Nephron progenitor cell (in vitro differentiated cells): ENCODE data around the gene RPS6KA2.

Experiments used
- DNase-seq: peaks from one replicate; pipeline ENCODE4 v3.0.0; 2021
- H3K27ac Mint-ChIP-seq: 2 replicates; pipeline ENCODE4 v1.8.0; 2021; ENCODE audit warnings: mild to moderate bottlenecking, moderate library complexity, mixed read lengths
- H3K27me3 Mint-ChIP-seq: 2 replicates; pipeline ENCODE4 v1.8.0; 2021; ENCODE audit warnings: mild to moderate bottlenecking, low read depth, mixed read lengths; ENCODE audit not compliant: poor library complexity
- H3K36me3 Mint-ChIP-seq: 2 replicates; pipeline ENCODE4 v1.8.0; 2021; ENCODE audit warnings: low read depth, mixed read lengths
- H3K4me1 Mint-ChIP-seq: 2 replicates; pipeline ENCODE4 v1.8.0; 2021; ENCODE audit warnings: mixed read lengths
- H3K4me3 Mint-ChIP-seq: 2 replicates; pipeline ENCODE4 v1.8.0; 2021; ENCODE audit warnings: mild to moderate bottlenecking, moderate library complexity, mixed read lengths
- H3K9me3 Mint-ChIP-seq: 2 replicates; pipeline ENCODE4 v1.8.0; 2021; ENCODE audit warnings: mild to moderate bottlenecking, moderate library complexity, mixed read lengths
- TF ChIP-seq, protein P1 (sequence below): fragments of 200-600 bp; sonication (generic); IDR thresholded peaks from 2 replicates; pipeline ENCODE4 v1.5.0; 2021; ENCODE audit warnings: antibody characterized with exemption

RPS6KA2 gene

DNA sequence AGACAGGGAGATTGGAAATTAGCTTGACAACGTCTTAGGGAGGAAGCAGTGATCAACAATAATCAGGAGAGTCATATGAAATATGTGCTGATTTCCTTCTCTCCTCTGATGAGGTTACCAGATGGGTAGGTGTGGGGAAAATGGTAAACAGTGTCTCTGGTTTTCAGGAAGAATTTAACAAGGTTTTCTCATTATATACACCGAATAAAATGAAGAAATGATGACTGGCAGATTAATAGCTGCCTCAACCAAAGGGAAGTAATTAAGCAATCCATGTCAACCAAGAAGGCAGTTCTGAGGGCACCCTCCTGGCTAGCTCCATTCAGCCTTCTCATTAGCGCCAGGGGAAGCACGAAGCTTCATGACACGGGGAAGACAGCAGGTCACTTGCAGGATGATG lies 27.8 kb downstream of the RPS6KA2 start:
- Mint-ChIP-seq H3K36me3 (peaks cover 10% of the 10 kb centered on the region), H3K4me3 (no peak overlapping the region), H3K27ac (no peak overlapping the region), H3K27me3 (peaks cover 9% of the 10 kb centered on the region), H3K9me3 (no peaks in the 10 kb centered on the region), H3K4me1 (peaks cover 21% of the 10 kb centered on the region)
- no peak for DNase-seq
- TF ChIP-seq, protein P1, sequence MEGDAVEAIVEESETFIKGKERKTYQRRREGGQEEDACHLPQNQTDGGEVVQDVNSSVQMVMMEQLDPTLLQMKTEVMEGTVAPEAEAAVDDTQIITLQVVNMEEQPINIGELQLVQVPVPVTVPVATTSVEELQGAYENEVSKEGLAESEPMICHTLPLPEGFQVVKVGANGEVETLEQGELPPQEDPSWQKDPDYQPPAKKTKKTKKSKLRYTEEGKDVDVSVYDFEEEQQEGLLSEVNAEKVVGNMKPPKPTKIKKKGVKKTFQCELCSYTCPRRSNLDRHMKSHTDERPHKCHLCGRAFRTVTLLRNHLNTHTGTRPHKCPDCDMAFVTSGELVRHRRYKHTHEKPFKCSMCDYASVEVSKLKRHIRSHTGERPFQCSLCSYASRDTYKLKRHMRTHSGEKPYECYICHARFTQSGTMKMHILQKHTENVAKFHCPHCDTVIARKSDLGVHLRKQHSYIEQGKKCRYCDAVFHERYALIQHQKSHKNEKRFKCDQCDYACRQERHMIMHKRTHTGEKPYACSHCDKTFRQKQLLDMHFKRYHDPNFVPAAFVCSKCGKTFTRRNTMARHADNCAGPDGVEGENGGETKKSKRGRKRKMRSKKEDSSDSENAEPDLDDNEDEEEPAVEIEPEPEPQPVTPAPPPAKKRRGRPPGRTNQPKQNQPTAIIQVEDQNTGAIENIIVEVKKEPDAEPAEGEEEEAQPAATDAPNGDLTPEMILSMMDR, result no peak

DNA sequence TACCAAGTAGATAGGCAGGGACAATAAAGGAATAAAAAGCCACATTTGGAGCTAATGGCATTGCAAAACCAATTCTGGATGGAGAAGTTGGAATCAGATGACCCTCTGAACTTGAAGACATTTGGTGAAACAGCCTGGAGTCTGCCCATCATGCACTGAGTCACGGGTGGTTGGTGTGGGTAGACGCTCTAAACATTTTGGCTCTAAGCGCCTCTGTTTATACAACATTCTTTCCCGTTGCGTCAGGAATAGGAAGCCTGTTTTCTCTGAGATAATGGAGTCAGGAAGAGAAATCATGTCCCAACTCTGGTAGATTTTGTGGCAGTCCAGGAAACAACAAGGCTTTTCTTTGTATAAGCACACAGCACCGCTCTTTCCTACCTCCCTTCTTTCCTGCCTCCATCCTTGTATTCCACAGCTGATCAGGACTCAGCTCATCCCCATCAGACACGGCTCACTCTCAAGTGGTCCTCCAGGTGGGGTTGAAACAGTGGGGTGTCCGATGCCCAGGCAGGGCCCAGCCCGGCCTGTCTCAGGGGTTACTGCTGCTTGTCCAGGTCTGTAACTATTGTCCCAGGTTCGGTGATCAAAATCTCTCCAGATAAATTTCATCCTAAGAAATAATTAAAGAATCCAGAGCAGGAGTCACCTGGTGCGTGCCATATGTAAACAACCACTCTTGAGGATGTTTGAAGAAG lies 28.5 kb downstream of the RPS6KA2 start:
- peaks cover 9% of the 10 kb centered on the region for H3K27me3 Mint-ChIP-seq
- no peak overlapping the region for H3K27ac Mint-ChIP-seq
- H3K9me3 Mint-ChIP-seq, result no peaks in the 10 kb centered on the region
- TF ChIP-seq, protein P1, result no peak
- peaks cover 9% of the 10 kb centered on the region for H3K36me3 Mint-ChIP-seq
- no peak for DNase-seq
- peaks cover 21% of the 10 kb centered on the region for H3K4me1 Mint-ChIP-seq
- no peak overlapping the region for H3K4me3 Mint-ChIP-seq

DNA sequence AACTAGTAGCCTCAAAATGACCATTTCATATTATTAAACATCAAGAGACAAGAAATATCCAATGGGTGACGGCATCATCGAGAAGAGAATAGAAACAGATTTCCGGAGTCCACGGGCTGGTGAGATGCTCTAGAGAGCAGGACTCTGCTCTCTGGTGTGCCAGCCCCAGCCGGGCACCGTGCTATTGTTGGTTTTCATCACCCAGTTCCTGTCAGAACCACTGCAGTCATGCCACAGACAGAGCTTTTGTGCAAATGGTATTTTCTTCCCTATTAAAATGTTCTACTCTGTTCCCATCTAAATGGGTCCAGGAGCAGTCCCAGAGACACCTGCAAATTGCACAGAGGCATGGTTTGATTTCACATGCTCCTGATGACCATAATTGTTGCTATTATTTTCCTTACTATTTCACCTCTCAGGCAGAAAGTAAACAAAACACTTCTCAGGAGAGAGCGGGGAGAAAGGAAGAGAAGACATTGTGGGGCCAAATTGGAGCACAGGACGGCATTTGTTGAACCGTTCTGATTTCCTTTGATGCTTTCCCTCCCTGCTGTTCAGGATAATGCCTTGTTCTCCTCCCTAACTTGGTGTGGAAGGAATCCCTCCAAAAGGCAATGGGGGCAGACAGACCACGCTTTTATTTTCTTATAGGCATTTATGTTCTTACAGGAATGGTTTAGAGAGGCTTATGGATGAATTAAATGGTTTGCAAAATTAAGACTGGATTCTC lies 29.2 kb downstream of the RPS6KA2 start:
- Mint-ChIP-seq H3K9me3 (no peaks in the 10 kb centered on the region), H3K4me3 (no peak overlapping the region), H3K27me3 (peaks cover 6% of the 10 kb centered on the region), H3K27ac (no peak overlapping the region), H3K36me3 (peaks cover 5% of the 10 kb centered on the region), H3K4me1 (peaks cover 21% of the 10 kb centered on the region)
- TF ChIP-seq, protein P1, result no peak
- no peak for DNase-seq

- Mint-ChIP-seq H3K9me3 (no peaks in the 10 kb centered on the region), H3K36me3 (no peaks in the 10 kb centered on the region), H3K27me3 (peaks cover 2% of the 10 kb centered on the region), H3K27ac (no peak overlapping the region), H3K4me3 (no peak overlapping the region), H3K4me1 (peaks cover 21% of the 10 kb centered on the region)
- DNase-seq, result no peak
- TF ChIP-seq, protein P1, result no peak
These were observed 30.1 kb downstream of the RPS6KA2 start for GRCh38 chr6:166596776-166597507.

DNA sequence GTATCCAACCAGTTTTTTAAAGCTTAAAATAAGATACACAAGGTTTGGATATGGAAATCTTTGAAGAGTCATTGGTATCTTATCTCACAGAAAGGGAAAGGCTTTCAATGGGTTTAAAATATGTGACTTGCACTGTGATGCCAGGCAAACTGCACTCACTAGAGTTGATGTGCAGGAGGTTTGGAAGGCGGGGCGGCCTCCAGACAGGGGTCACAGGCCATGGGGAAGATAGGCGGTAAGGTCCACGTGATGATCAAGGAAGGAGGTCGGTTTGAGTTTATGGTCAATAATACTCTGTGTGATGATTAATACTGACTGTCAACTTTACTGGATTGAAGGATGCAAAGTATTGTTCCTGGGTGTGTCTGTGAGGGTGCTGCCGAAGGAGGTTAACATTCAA lies 31.1 kb downstream of the RPS6KA2 start:
- Mint-ChIP-seq H3K27me3 (peaks cover 2% of the 10 kb centered on the region), H3K9me3 (no peaks in the 10 kb centered on the region), H3K27ac (no peak overlapping the region), H3K36me3 (no peaks in the 10 kb centered on the region), H3K4me3 (no peak overlapping the region), H3K4me1 (peaks cover 21% of the 10 kb centered on the region)
- TF ChIP-seq, protein P1, result no peak
- DNase-seq, result no peak
